PFSK-1 (cell line): ENCODE results near the gene SLC25A39.

Experiments
- FOXP2 ChIP-seq: optimal IDR thresholded peaks from 2 replicates; pipeline ENCODE3; 2011; ENCODE audit warnings: borderline replicate concordance, control low read depth, inconsistent platforms; ENCODE audit not compliant: insufficient read depth; ENCODE audit errors: extremely low read length, extremely low read depth
- POLR2AphosphoS5 ChIP-seq: IDR thresholded peaks from 2 replicates; pipeline ENCODE4 v1.6.1; 2012; ENCODE audit warnings: low read depth, mild to moderate bottlenecking, control low read depth, low read length, moderate library complexity
- REST ChIP-seq, 2 experiments: IDR thresholded peaks; 2 replicates each; pipeline versions ENCODE4 v1.6.1 to v1.8.0; 2011 to 2012; ENCODE audit warnings: low read depth in 2 of 2, low read length in 2 of 2, control low read depth in 1 of 2, inconsistent platforms in 1 of 2, mild to moderate bottlenecking in 1 of 2, moderate library complexity in 1 of 2; ENCODE audit not compliant: insufficient read depth in 1 of 2
- SIN3A ChIP-seq: IDR thresholded peaks from 2 replicates; pipeline ENCODE4 v1.6.1; 2012; ENCODE audit warnings: mild to moderate bottlenecking, low read length, moderate library complexity, borderline replicate concordance; ENCODE audit not compliant: insufficient read depth
- TAF1 ChIP-seq: IDR thresholded peaks from 2 replicates; pipeline ENCODE4 v1.6.1; 2012; ENCODE audit warnings: low read length, control low read depth, borderline replicate concordance; ENCODE audit not compliant: insufficient read depth

Gene SLC25A39

GRCh38 chr17:44355642-44356099 is 31.0 kb upstream of the SLC25A39 start:
- TF ChIP-seq TAF1, result no peak
- no peak for TF ChIP-seq POLR2AphosphoS5
- TF ChIP-seq FOXP2, result no peak
- TF ChIP-seq SIN3A, result no peak
- TF ChIP-seq REST (IDR thresholded peaks at IDR 0.05; ENCODE audit: insufficient read depth in 1 of 2, low read depth in 2 of 2, low read length in 2 of 2), result no peak

- no peak for TF ChIP-seq TAF1
- no peak for TF ChIP-seq REST (IDR thresholded peaks at IDR 0.05; ENCODE audit: insufficient read depth in 1 of 2, low read depth in 2 of 2, low read length in 2 of 2)
- TF ChIP-seq SIN3A, result no peak
- no peak for TF ChIP-seq FOXP2
- no peak for TF ChIP-seq POLR2AphosphoS5
Observed at GRCh38 chr17:44354582-44355561, 30.2 kb upstream of the SLC25A39 start.

DNA sequence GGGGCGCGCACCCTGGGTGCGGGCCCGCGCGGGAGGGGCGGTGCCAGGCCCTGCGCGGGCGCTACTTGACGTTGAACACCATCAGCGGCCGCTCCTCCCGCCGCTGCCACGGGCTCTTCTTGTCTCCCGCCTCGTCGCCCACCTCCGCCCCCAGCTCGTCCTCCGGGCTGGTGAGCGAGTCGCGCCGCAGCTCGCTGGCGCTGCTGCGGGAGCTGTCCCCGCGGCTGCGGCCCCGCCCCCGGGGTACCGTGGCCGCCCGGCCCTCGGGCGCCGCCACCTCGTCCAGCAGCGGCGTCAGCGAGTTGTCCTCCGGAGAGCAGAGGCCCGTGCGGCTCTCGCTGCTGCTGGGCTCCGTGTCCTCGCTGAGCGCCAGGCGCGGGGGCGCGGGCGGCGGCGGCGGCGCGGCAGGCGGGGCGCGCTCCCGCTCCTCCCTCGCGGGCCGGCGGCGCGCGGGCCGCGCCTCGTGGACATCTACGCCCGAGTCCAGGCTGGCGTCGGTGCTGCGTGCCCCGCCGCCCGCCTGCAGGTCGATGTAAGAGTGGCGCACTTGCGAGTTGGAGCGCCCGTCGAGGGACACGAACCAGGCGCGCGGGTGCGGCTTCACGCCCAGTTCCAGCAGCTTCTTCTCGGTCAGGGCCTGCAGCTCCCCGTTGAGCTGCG is 29.2 kb upstream of the SLC25A39 start:
- TF ChIP-seq FOXP2 (no peak), REST (IDR thresholded peaks at IDR 0.05; ENCODE audit: insufficient read depth in 1 of 2, low read depth in 2 of 2, low read length in 2 of 2) (no peak), TAF1 (no peak), POLR2AphosphoS5 (no peak), SIN3A (no peak)

DNA sequence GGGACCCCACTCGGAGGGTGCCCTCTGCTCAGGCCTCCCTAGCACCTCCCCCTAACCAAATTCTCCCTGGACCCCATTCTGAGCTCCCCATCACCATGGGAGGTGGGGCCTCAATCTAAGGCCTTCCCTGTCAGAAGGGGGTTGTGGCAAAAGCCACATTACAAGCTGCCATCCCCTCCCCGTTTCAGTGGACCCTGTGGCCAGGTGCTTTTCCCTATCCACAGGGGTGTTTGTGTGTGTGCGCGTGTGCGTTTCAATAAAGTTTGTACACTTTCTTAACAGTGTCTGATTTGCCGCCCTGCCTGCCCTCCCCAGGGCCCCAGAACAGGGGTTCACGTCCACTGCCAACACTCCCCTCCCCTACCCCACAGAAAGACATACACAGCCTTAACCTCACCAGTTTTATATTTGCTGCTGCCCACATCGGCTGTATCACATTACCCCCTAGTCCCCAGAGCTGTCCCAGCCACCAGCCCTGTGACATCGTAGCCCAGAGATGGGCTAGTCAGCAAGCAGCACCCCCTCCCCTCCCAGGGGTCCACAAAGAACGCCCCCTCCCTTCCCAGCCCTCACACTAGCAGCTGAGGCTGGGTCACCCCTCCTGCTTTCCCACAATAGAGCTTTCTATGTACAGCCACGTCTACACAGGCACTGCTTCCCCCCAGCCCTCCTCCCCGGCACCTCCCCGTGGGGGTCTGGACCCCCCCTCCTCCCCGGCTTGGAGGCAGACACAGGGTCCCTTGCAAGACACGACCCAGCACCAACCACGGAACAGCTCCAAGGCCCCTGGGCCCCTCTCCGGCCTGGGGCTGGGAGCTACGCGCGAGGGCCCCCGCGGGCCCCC is 28.4 kb upstream of the SLC25A39 start:
- TF ChIP-seq TAF1 (no peak), REST (IDR thresholded peaks at IDR 0.05; ENCODE audit: insufficient read depth in 1 of 2, low read depth in 2 of 2, low read length in 2 of 2) (no peak), FOXP2 (no peak), SIN3A (no peak), POLR2AphosphoS5 (no peak)
